ENCODE measurements around the gene ATF5.
"Not testable (repeated sequence)": the region's sequence is repeated elsewhere in the genome, so short reads cannot be mapped to it uniquely, and the experiment has no call there.

ATF5 gene

DNA sequence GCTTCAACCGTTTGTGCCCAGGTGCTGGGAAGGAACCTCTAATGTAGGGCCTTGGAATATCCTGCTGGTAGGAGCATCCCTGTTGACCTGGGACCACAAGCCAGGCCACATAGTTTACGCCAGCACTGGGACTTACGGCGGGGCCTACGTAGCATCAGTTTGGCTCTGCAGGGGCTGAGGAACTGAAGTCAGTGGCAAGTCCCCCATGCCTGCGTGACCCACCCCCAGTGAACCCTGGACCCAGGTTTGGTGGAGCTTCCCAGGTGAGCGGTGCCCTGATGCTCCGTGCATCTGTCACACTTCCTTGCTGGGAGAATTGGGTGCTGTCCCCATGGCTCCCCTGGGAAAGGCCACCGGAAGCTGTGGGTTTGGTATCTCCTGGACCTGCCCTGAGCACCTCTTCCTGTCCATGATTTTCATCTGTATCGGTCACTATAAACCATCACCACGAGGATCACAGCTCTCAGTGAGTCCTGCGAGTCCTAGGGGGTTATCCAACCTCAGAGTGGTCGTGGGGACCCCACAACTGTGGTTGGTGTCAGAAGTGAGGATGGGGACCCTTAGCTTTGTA is 22.0 kb downstream of the ATF5 start:
- no peak for DNase-seq

DNA sequence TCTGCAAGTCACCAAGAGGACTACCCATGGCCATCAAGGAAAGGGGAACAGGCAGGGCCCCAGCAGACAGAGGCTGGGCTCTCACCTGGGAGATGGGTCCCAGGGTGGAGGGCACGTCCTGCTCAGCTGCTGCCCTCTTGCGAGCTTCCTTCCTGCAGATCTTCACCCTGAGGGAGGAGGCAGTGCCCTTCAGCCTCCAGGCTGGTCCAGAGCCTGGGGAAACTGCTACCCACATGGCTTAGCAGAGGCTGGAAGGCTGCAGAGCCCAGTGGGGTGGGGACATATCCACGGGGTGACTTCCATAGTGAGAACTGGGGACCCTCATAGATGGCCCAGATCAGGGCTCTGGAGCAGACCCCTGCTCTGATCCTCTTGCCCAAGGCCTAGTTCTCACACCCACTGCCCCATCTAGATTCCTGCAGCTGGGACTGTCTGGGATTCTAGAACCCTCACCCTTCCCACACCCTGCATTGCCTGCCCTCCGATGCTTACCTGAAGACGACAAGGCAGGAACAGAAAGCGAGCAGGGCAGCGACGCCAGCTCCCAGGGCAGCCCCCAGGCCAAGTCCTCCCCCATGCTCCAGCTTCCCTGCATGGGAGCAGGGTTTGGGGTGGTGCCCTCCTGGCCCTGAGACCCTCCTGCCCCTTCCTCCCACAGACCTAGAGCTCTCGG is 22.9 kb downstream of the ATF5 start:
- DNase-seq: no peak

DNA sequence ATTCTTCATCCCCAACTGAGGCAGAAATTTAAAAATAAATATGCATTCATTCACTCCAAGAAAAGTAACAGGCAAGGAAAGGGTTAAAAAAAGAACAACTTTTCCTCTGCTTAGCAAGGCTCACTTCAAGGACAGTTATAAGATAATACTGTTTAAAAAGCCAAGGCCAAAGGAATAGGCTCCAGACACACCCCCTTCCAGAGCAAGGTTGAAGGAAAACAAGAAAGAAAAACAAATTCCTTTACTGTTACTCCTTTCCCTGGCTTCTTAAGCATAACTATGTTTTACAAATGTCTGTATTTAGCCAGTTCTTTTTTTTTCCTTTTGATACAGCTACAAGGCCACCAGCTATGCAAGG is 23.5 kb downstream of the ATF5 start:
- DNase-seq: no peak

DNA sequence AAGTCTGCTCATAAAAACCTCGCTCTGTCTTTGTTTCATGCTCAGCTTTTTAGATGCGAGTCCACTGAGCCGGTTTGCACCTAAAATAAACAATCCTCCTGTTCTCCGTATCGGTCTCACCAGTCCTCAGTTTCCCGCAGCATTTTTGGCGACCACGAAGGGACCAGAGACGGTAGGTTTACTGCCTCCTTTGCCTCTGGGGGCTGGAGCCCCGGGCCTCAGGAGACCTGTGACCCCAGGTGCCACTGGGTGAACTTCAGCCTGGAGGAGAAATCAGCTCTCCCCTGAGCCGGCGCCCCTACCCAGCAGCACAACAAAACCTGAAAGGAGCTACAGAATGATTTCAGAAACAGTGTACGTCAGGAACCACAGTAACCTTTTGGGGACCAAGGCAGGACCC is 23.9 kb downstream of the ATF5 start:
- no peak for DNase-seq

DNA sequence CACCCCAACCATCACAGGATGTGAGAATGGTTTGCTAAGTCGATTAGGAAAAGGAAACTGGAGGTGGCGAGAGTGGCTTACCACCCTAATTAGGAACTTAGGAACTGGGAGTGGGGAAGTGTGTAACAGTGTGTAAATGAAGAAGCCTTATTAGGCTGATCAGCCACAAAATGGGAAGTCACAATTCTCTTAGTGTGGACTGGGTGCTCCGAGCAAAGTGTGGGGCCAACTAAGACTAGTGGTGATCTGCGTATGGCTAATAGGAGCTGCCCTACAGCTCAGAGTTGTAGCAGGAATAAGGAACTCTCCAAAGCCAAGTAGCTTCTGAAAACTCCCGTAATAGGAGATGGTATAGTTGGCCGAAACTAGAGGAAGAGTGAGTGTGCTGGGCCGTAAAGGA is 24.4 kb downstream of the ATF5 start:
- no peak for DNase-seq

DNA sequence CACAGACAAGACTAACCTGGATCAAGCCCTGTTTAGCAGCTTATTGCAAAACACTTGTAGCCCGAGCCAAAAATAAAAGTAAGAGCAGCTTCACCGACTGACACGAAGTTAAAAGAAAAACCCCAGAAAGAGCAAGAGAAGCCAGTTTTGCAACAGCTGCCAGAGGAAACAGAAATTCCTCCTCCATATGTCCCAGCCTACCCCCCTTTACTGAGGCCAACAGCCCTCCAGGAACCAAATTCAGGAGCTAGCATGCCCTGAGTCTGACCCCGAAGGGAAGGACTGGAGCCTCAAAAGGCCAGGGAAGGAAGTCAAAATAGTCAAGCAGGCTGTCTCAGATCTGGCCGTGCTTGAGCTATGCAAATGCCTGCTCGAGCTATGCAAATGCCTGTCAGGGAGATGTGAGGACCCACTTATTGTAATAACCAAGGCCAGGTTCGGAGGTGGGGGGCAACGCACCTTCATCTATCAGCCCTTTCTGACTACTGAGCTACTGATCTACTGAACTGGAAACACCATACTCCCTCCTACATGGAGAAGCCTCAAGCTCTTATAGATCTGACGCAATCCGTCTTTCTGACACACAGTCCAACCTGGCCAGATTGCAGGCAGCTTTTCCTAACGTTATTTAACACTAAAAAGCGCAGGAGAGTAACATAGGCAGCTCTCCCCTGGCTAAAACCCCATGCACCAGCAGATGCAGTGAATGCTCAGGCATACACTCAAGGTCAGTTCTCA is 25.3 kb downstream of the ATF5 start:
- DNase-seq: no peak

DNA sequence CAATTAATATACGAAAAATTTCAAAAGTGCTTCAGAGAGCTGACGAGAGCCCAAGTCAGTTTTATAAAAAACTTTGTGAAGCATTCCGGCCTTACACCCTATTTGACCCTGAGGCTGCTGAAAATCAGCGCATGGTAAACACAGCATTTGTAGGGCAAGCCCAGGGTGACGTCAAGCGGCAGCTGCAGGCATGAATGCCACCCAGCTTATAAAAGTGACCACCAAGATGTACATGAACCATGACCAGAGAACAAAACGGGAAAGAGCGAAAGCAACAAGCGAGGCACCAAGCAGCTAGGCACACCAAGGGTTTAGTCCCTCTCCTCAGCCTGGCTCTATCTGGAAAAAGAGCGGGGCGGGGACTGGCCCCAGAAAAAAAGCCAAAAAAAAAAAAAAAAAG is 25.9 kb downstream of the ATF5 start:
- DNase-seq: no peak

DNA sequence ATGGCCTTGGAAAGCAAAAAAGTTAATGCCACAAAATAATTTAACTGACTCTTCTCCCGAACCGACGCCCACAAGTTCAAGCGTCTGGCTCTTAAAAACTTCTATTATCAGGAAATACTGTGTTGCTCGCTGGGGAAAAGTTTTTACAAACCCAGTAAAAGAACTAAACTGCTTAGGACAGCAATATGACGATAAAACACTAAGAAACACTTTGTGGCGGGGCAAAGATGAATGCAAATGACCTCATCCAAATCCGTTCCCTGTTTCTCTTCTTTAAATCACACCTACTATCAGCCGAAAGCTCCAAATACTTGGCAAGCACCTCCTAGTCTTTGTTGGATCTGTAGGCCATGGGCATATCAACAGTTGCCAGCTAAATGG is 27.1 kb downstream of the ATF5 start:
- no peak for DNase-seq

DNA sequence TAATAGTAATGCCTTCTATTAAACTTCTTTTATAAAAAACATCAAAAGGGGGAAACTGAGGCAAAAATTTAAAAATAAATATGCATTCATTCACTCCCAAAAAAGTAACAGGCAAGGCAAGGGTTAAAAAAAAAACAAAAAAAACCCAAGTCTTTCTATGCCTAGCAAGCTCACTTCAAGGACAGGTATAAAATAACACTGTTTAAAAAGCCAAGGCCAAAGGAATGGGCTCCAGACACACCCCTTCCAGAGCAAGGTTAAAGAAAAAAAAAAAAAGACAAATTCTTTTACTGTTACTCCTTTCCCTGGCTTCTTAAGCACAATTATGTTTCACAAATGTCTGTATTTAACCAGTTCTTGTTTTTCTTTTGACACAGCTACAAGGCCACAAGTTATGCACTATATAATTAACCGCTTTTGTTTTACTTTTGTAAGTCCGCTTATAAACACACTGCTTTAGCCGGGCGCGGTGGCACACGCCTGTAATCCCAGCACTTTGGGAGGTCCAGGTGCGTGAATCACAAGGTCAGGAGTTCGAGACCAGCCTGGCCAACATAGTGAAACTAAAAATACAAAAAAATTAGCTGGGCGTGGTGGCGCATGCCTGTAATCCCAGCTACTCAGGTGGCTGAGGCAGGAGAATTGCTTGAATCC is 28.4 kb downstream of the ATF5 start:
- DNase-seq: no peak

DNA sequence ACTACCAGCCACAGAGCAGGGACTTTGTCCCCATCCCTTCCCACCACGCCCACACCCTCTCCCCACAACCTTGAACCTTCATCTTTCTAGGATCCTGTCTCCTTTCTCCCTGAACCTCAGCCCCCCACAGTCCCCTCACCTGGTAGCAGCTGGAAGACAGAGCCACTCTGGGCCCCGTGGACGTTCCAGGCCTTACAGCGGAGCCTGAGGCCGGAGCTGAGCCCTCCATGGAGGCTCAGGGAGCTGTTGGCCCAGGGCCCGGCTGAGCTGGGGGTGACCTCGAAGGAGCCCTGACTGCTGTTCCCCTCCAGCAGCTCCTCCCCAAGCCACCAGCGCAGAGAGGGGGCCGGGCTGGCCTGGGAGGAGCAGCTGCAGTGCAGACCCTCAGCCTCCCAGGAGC is 29.1 kb downstream of the ATF5 start:
- DNase-seq: not testable (repeated sequence)

DNA sequence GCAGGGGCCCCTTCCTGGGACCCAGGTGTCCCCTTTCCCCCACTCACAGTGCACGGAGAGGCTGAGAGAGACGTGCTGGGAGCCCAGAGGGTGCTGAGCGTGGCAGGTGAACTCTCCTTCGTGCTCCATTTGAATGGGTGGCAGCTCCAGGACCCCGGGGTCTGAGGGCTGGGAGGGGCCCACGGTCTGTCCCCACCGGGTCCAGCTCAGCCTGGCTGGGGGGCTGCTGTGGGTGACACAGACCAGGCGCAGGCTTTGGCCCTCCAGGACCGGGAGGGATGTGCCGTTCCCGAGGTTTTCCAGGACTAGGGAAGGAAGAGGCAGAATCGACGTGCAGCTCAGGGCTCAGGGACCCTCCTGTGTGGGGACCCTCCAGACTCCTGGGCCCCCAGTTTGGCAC is 29.6 kb downstream of the ATF5 start:
- not testable (repeated sequence) for DNase-seq

DNA sequence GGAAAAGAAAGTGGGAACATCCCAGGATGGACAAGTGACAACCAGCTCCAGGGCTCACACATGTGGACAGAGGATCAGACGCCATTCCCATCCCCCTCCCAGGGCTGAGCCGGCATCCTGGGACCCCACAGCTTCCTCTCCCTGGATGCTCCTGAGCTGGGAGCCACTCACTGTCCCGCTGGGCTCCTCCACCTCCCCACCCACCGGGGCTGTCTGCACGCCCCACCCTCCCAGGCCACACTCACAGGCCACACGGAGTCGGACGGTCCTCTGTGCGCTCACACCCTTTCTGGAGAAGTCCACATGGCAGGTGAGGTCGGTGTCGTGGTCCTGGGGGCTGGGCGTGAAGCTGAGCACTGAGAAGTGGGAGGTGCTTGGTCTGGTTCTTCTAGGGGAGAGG is 30.9 kb downstream of the ATF5 start:
- DNase-seq: not testable (repeated sequence)

DNA sequence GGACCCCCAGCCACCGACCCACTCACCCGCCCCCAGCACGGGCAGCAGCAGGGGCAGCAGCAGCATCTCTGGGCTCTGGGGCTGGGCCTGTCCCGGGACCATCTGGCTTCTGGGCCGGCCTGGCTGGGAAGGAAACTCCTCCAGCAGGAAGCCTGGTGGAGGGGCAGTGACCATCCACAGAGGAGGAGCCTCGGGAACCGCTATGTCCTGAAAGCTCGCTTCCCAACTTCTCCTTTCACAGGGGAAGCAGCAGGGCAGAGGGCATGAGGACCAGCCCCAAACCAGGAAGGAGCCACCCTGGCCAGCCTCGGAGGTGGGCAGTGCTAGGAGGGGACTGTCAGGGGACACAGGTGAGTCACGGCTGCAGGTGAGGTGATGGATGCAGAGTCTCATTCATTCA is 32.0 kb downstream of the ATF5 start, which contains the start of gene SIGLEC11:
SIGLEC11 (minus strand) TSS at position 193 of the 400 bp plus-strand sequence; CDS start at position 102, 91 bp downstream.
- not testable (repeated sequence) for DNase-seq

DNA sequence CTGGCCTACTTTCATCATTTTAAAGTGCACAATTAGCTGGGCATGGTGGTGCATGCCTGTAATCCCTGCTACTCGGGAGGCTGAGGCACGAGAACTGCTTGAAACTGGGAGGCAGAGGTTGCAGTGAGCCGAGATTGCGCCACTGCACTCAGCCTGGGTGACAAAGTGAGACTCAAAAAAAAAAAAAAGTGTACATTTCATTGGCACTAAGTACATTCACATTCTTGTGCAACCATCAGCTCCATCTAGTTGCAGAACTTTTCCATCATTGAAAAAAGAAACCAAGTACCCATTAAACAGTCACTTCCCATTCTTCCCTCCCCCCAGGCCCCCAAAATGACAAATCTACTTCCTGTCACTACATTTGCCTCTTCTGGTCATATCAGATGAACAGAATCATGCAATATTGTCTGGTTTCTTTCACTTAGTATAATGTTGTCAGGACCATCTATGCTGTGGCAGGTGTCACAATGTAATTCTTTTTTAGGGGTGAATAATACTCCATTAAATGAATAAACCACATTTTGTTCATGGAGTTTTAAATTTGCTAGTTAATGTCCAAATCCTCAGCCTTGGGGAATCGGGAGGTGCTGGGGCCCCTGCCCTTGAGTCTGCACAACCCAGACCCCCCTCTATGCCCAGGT is 39.4 kb downstream of the ATF5 start:
- DNase-seq: no peak

DNA sequence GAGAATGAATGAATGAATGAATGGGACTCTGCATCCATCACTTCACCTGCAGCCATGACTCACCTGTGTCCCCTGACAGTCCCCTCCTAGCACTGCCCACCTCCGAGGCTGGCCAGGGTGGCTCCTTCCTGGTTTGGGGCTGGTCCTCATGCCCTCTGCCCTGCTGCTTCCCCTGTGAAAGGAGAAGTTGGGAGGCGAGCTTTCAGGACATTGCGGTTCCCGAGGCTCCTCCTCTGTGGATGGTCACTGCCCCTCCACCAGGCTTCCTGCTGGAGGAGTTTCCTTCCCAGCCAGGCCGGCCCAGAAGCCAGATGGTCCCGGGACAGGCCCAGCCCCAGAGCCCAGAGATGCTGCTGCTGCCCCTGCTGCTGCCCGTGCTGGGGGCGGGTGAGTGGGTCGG is 40.4 kb downstream of the ATF5 start:
- not testable (repeated sequence) for DNase-seq

DNA sequence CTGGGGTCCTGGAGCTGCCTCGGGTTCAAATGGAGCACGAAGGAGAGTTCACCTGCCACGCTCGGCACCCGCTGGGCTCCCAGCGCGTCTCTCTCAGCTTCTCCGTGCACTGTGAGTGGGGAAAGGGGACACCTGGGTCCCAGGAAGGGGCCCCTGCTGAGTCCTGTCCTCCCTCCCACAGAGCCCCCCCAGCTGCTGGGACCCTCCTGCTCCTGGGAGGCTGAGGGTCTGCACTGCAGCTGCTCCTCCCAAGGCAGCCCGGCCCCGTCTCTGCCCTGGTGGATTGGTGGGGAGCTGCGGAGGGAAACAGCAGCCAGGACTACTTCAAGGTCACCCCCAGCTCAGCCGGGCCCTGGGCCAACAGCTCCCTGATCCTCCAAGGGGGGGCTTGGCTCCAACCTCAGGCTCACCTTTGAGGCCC is 43.0 kb downstream of the ATF5 start:
- no peak for DNase-seq

DNA sequence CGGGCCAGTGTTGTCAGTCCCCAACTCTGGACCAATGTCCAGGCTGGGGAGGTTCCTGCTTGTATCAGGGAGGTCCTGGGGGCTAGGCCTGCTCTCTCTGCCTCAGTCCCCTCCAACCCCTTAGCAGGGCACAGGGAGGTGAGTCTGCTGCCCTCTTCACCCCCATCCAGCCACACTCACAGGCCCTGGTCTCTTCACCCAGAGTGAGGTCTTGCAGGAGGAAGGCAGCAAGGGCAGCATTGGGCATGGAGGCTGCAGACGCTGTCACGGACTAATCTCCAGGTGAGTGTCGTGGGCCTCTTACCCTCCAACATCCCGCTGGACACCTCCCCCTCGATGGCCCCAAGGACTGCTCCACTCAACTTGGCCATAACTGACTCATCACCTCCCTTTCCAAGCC is 43.8 kb downstream of the ATF5 start:
- no peak for DNase-seq

DNA sequence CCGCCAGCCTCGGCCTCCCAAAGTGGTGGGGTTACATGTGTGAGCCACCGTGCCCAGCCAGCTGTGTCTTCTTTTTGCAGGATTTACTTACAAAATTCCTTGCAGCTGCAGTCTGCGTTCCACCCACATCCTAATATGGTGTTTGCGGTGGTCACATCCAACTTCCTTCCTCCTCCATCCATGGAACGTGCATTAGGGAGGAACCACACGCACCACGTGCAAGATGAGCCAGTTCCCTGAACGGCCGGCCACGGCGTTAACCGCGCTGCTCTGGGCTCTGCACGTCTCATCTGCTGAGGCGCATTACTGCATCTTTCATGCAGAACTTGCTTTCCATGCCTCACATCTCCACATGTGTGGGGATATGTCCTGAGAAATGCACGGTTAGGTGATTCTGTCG is 45.0 kb downstream of the ATF5 start:
- DNase-seq: no peak

DNA sequence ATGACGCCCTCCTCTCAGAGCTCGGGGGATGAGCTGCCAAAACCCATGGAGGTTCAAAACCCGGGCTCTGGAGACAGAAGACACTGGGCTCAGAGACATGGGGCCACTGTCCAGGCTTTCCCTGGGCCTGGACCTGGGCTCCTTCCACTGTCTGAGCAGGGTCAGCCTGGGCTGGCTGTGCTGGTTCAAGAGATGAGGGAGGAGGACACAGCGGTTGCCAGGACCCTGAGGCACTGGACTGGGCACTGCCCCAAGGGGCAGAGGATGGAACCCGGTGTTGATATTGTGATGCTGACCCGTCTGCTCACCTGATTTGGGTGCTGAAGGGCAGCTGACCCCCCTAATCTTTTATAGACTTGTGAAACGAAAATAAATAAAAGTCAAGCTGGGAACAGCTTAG is 46.0 kb downstream of the ATF5 start:
- DNase-seq: no peak

DNA sequence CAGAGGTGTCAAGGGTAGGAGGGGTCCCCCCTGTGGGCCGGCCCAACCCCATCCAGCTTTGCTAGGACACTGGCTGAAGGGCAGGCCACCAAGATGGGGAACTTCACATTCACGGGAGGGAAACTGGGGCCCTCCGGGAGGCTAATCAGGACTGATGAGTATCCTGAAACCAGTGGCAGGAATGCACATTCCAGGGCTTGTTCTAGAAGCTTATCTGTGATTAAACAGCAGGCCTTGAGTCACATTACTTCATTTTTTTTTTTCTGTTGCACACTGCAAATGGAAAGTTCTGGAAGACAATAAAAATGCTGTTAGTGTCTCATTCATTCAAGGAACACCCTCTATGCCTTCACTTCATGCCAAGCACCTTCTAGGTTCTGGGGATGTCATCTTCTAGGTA is 47.5 kb downstream of the ATF5 start:
- no peak for DNase-seq

DNA sequence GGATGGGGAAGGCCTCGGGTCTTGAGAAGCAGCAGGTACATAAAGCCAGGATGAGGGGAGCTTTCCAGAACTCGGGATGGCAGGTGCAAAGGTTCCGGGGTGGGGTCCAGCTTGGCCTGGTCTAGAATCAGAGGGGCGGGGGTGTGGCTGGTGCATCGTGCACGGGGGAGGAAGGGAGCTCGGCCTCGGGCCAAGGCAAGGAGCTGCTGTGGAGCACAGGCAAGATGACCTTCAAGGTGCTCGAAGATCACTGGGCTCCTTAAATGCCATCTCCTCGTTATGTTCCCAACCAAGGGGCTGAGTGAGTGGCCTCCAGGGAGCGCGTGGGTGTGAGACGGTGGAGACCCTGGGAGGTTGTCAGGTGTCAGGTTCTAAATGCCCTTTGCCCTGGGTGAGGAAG is 48.1 kb downstream of the ATF5 start:
- no peak for DNase-seq

DNA sequence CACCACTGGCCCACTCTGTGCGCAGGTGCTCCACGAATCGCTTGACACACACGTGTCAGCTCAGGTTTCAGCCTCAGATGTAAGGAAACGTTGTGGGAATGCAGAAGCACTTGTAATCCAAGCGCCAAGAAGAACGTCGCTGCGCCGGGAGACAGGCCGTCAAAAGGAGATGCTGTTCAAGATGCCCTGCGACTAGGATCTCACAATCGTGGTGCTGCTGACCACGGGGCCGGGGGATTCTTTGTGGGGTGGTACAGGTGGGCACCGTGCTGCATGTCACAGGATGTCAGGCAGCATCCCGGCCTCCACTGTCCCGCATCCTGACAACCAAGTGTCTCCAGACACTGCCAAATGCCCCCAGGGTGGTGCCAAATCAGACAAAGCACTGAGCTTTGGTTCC is 48.9 kb downstream of the ATF5 start:
- DNase-seq: no peak

DNA sequence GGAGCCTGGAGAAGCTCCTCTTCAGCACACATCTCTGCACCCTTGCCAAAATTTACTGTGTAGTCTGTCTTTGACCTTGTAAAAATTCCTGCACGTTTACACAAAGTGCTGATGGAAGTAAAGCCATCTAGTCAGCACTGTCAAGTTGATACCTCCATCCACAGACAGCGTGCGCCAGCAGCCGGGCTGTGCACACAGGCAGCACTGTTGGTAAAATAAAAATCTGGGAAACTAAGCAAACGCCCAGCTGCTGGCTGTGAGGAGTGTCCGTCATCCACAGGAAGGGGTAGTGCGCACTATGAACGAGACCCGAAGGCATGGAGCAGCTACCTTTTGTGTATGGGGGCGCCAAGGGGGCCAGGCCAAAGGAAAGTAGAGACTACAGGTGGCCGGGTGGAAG is 49.3 kb downstream of the ATF5 start:
- DNase-seq: no peak
